GM23338 (cell line): ENCODE data around the gene PSMD3. TPM values are rescaled to one million over a fixed set of nuclear protein-coding genes. Genes with fewer than 3 reads are reported as not detected.

Experiments
- ATAC-seq: fragments of 200-7000 bp; cut with Tn5 transposase; 3 replicates; pipeline ENCODE4 v1.9.1; 2020
- DNase-seq: peaks from one replicate; pipeline ENCODE4 v3.0.0-alpha.2; 2015; ENCODE audit warnings: low spot score
- H2AFZ ChIP-seq: fragments of 200-600 bp; sonication (generic); 2 replicates; pipeline ENCODE4 v1.8.0; 2016; ENCODE audit warnings: antibody characterized with exemption, mild to moderate bottlenecking, moderate library complexity
- H3F3A ChIP-seq: fragments of 200-600 bp; sonication (generic); replicated peaks from 2 replicates; pipeline ENCODE4 v1.8.0; 2017; ENCODE audit warnings: antibody characterized with exemption, mixed run types, low read depth
- H3K27ac ChIP-seq: fragments of 200-600 bp; sonication (generic); 2 replicates; pipeline ENCODE4 v1.6.1; 2016; ENCODE audit warnings: low read depth
- H3K27me3 ChIP-seq: fragments of 200-600 bp; sonication (generic); 2 replicates; pipeline ENCODE4 v1.8.0; 2016; ENCODE audit warnings: mild to moderate bottlenecking, mixed run types, moderate library complexity; ENCODE audit not compliant: insufficient read depth
- H3K36me3 ChIP-seq: fragments of 200-600 bp; sonication (generic); 2 replicates; pipeline ENCODE4 v1.8.0; 2016; ENCODE audit warnings: mild to moderate bottlenecking; ENCODE audit not compliant: insufficient read depth
- H3K4me1 ChIP-seq: fragments of 200-600 bp; sonication (generic); 2 replicates; pipeline ENCODE4 v1.8.0; 2016; ENCODE audit warnings: mild to moderate bottlenecking, moderate library complexity; ENCODE audit not compliant: insufficient read depth
- H3K4me2 ChIP-seq: fragments of 200-600 bp; sonication (generic); 2 replicates; pipeline ENCODE4 v1.7.1; 2017; ENCODE audit warnings: mixed run types
- H3K4me3 ChIP-seq: fragments of 200-600 bp; sonication (generic); 2 replicates; pipeline ENCODE4 v1.6.1; 2016; ENCODE audit warnings: mixed run types
- H3K79me2 ChIP-seq: fragments of 200-600 bp; sonication (generic); replicated peaks from 2 replicates; pipeline ENCODE4 v1.8.0; 2017; ENCODE audit warnings: mild to moderate bottlenecking; ENCODE audit not compliant: insufficient read depth
- H3K9me2 ChIP-seq: fragments of 200-600 bp; sonication (generic); 2 replicates; pipeline ENCODE4 v1.8.0; 2017; ENCODE audit not compliant: insufficient read depth
- H4K20me1 ChIP-seq: fragments of 200-600 bp; sonication (generic); replicated peaks from 2 replicates; pipeline ENCODE4 v1.8.0; 2017; ENCODE audit warnings: mild to moderate bottlenecking; ENCODE audit not compliant: insufficient read depth
- H3K27ac Mint-ChIP-seq: 2 replicates; pipeline ENCODE4 v1.8.0; 2020; ENCODE audit warnings: inconsistent platforms, mild to moderate bottlenecking, moderate library complexity, mixed read lengths
- H3K27me3 Mint-ChIP-seq: 3 replicates; pipeline ENCODE4 v1.8.0; 2022; ENCODE audit warnings: low read depth, mild to moderate bottlenecking, moderate library complexity, mixed read lengths, inconsistent platforms; ENCODE audit not compliant: insufficient read depth, poor library complexity
- H3K36me3 Mint-ChIP-seq: 3 replicates; pipeline ENCODE4 v1.8.0; 2021; ENCODE audit warnings: low read depth, mild to moderate bottlenecking, inconsistent platforms, moderate library complexity, mixed read lengths
- H3K4me1 Mint-ChIP-seq: 3 replicates; pipeline ENCODE4 v1.8.0; 2020; ENCODE audit warnings: mild to moderate bottlenecking, inconsistent platforms, mixed read lengths
- H3K4me3 Mint-ChIP-seq: 3 replicates; pipeline ENCODE4 v1.8.0; 2021; ENCODE audit warnings: moderate library complexity, mild to moderate bottlenecking, inconsistent platforms, mixed read lengths
- H3K9me3 Mint-ChIP-seq: 3 replicates; pipeline ENCODE4 v1.8.0; 2020; ENCODE audit warnings: moderate library complexity, mild to moderate bottlenecking, inconsistent platforms, mixed read lengths
- CREB1 ChIP-seq: fragments of 250-450 bp; sonication (Bioruptor Pico); IDR thresholded peaks from 2 replicates; pipeline ENCODE4 v1.5.0; 2020; ENCODE audit warnings: low read depth, mild to moderate bottlenecking, moderate library complexity
- CTCF ChIP-seq, 2 experiments: fragments of 200-600 bp in 1 of 2; sonication (generic) in 1 of 2; conservative IDR thresholded peaks; 2 replicates each; pipeline versions ENCODE4 v1.5.1 to v1.6.1; 2016 to 2017; ENCODE audit warnings: antibody characterized with exemption in 2 of 2, low read depth in 2 of 2, mild to moderate bottlenecking in 2 of 2, moderate library complexity in 1 of 2
- ETS1 ChIP-seq: IDR thresholded peaks from 2 replicates; pipeline ENCODE4 v1.6.1; 2016; ENCODE audit warnings: antibody characterized with exemption
- EZH2 ChIP-seq: fragments of 200-600 bp; sonication (generic); IDR thresholded peaks from one replicate; pipeline ENCODE4 v1.8.0; 2017; ENCODE audit warnings: antibody characterized with exemption, mild to moderate bottlenecking, low read depth; ENCODE audit not compliant: unreplicated experiment
- EZH2phosphoT487 ChIP-seq: fragments of 200-600 bp; sonication (generic); IDR thresholded peaks from one replicate; pipeline ENCODE4 v1.8.1; 2018; ENCODE audit warnings: antibody characterized with exemption; ENCODE audit not compliant: unreplicated experiment
- JUNB ChIP-seq: IDR thresholded peaks from one replicate; pipeline ENCODE4 v1.6.1; 2016; ENCODE audit warnings: antibody characterized with exemption; ENCODE audit not compliant: unreplicated experiment
- NANOG ChIP-seq: IDR thresholded peaks from 2 replicates; pipeline ENCODE4 v1.6.1; 2016; ENCODE audit warnings: antibody characterized with exemption, borderline replicate concordance
- POLR2AphosphoS5 ChIP-seq: IDR thresholded peaks from 2 replicates; pipeline ENCODE4 v1.6.1; 2016; ENCODE audit warnings: antibody characterized with exemption, low read depth
- REST ChIP-seq: IDR thresholded peaks from one replicate; pipeline ENCODE4 v1.6.1; 2018; ENCODE audit warnings: antibody characterized with exemption; ENCODE audit not compliant: unreplicated experiment
- STAT1 ChIP-seq: IDR thresholded peaks from one replicate; pipeline ENCODE4 v1.6.1; 2016; ENCODE audit warnings: antibody characterized with exemption; ENCODE audit not compliant: unreplicated experiment
- ZNF114 ChIP-seq: fragments of 250-450 bp; sonication (Bioruptor Pico); IDR thresholded peaks from 2 replicates; pipeline ENCODE4 v1.5.0; 2020; ENCODE audit warnings: mild to moderate bottlenecking, moderate library complexity
- ZNF331 ChIP-seq: fragments of 250-450 bp; sonication (Bioruptor Pico); IDR thresholded peaks from 2 replicates; pipeline ENCODE4 v1.5.0; 2020; ENCODE audit warnings: low read depth, mild to moderate bottlenecking, moderate library complexity
- ZNF462 ChIP-seq: fragments of 250-450 bp; sonication (Bioruptor Pico); IDR thresholded peaks from 2 replicates; pipeline ENCODE4 v1.5.0; 2020; ENCODE audit warnings: mild to moderate bottlenecking, moderate library complexity
- polyA plus RNA-seq: library from polyadenylated mRNA; unstranded; fragments of >200 nt; fragmentation: Nextera tagmentation; extraction: Ambion mirVana; gene quantifications from 2 replicates; pipeline ENCODE4 v1.2.1, GENCODE V29; 2016
- total RNA-seq: library from RNA; depleted of rRNA; stranded (reverse); fragments of >200 nt; shearing (Covaris generic); gene quantifications from 2 replicates; pipeline ENCODE4 v1.2.3, GENCODE V29; 2014

The PSMD3 gene
- total and polyA plus RNA-seq, 2 experiments from 2014 or later: 112 to 217 TPM

GRCh38 chr17:39997543-39997942 lies 16.9 kb downstream of the PSMD3 start:
- no peak overlapping the region for H3K4me2 ChIP-seq
- peaks cover 8% of the 10 kb centered on the region; the same call in 1 of the 2 replicates for H3F3A ChIP-seq
- no peaks in the 10 kb centered on the region for H3K9me2 ChIP-seq
- H3K36me3 Mint-ChIP-seq: peaks cover 49% of the 10 kb centered on the region
- H3K36me3 ChIP-seq: peaks cover 24% of the 10 kb centered on the region; the same call in 1 of the 2 replicates
- no peaks in the 10 kb centered on the region; the same call in 2 of the 3 replicates for H3K9me3 Mint-ChIP-seq
- H4K20me1 ChIP-seq: peaks cover 4% of the 10 kb centered on the region
- no peak for DNase-seq
- no peaks in the 10 kb centered on the region for H3K79me2 ChIP-seq
- H3K27me3 Mint-ChIP-seq: peaks cover 10% of the 10 kb centered on the region
- TF ChIP-seq EZH2: no peak
- no peak for TF ChIP-seq ETS1
- TF ChIP-seq CTCF (conservative IDR thresholded peaks at IDR 0.05; ENCODE audit: low read depth in 2 of 2): no peak
- TF ChIP-seq EZH2phosphoT487: no peak
- no peak for TF ChIP-seq REST
- TF ChIP-seq STAT1: no peak
- no peak for TF ChIP-seq NANOG
- no peak for TF ChIP-seq ZNF462 (CRISPR knock-in tag)
- no peak for TF ChIP-seq POLR2AphosphoS5
- TF ChIP-seq CREB1: no peak
- no peak for TF ChIP-seq ZNF331
- no peak for TF ChIP-seq JUNB
- no peak for TF ChIP-seq ZNF114 (CRISPR knock-in tag)
- no peak overlapping the region for H2AFZ ChIP-seq
- no peak for ATAC-seq
- H3K4me3 Mint-ChIP-seq: no peak overlapping the region
- H3K27me3 ChIP-seq: no peaks in the 10 kb centered on the region
- no peaks in the 10 kb centered on the region for H3K4me1 ChIP-seq
- H3K27ac ChIP-seq: no peak overlapping the region
- H3K4me3 ChIP-seq: no peak overlapping the region
- H3K27ac Mint-ChIP-seq: no peak overlapping the region
- no peaks in the 10 kb centered on the region for H3K4me1 Mint-ChIP-seq
